HFF-Myc (cell line): ENCODE data around the gene APOD.

Experiments used
- DNase-seq: peaks from one replicate; pipeline ENCODE4 v3.0.0-alpha.2; 2011; ENCODE audit warnings: low read depth; ENCODE audit errors: extremely low read depth
- H3K4me3 ChIP-seq: replicated peaks from 2 replicates; pipeline ENCODE4 v1.5.1; 2011; ENCODE audit warnings: low read depth, mild to moderate bottlenecking, control low read depth, low read length
- TF ChIP-seq, protein P1 (sequence below): IDR thresholded peaks from 2 replicates; pipeline ENCODE4 v1.5.1; 2012; ENCODE audit warnings: mild to moderate bottlenecking, low read depth, low read length, control low read depth; ENCODE audit errors: missing control alignments

APOD gene

DNA sequence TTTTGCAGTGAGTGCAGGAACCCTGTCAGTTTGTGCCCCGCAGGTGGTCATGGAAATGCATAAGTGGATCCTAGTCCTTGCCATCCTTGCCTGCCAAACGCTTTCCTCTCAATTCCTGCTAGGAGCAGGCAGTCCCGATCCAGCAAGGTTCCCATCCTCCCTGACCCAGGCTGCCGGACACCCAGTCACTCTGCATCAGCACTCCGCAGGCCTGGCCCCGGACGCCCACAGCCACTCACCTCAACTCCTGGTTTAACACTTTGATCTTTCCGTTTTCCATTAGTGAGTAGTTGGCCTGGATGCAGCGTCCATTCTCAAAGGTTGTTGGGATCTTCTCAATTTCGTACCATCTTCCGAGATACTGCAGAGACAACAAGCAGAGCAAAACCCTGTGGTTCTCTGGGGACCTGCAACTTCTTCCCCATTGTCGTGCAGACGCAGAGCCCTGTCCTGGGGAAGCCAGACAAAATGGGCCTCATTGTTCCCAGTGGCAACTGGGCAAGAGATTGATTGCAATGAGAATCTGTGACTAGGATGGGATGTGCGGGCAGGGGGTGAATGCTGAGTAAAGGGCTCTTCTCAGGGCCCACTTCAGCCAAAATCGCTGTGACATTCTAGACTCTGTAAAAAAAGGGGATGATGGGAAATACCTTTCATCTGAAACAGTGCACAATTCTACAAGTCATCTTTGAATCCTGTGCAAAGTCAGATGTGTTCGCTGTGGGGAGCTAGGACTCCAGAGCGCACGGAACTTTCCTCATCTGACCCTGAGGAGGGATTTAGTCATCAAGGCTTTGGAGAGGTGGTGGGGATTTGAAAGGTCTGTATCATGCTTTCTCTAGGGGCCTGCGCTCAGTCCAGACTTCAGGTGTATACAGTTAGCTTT lies 9.9 kb downstream of the APOD start:
- DNase-seq = no peak
- TF ChIP-seq, protein P1, sequence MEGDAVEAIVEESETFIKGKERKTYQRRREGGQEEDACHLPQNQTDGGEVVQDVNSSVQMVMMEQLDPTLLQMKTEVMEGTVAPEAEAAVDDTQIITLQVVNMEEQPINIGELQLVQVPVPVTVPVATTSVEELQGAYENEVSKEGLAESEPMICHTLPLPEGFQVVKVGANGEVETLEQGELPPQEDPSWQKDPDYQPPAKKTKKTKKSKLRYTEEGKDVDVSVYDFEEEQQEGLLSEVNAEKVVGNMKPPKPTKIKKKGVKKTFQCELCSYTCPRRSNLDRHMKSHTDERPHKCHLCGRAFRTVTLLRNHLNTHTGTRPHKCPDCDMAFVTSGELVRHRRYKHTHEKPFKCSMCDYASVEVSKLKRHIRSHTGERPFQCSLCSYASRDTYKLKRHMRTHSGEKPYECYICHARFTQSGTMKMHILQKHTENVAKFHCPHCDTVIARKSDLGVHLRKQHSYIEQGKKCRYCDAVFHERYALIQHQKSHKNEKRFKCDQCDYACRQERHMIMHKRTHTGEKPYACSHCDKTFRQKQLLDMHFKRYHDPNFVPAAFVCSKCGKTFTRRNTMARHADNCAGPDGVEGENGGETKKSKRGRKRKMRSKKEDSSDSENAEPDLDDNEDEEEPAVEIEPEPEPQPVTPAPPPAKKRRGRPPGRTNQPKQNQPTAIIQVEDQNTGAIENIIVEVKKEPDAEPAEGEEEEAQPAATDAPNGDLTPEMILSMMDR = no peak
- no peak overlapping the region for H3K4me3 ChIP-seq

DNA sequence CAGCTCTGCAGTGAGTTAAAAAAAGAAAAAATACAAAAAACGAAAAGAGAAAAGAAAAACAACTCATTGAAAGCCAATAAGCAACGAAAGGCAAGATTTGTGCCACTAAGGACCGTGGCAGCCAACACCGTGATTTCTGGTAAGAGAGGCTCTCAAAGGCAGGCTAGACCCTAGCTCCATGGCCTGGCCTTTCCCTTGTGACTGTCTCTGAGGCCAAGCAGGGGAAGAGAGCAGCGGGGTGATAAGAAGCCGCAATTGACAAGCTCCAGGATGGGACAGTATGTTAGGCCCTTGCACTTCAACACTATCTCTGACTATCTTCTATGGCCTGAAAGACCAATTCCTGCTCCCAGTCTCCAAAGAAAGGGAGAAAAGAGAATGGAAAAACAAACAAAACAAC lies 12.4 kb downstream of the APOD start:
- DNase-seq = no peak
- TF ChIP-seq, protein P1 = no peak
- H3K4me3 ChIP-seq = no peak overlapping the region

DNA sequence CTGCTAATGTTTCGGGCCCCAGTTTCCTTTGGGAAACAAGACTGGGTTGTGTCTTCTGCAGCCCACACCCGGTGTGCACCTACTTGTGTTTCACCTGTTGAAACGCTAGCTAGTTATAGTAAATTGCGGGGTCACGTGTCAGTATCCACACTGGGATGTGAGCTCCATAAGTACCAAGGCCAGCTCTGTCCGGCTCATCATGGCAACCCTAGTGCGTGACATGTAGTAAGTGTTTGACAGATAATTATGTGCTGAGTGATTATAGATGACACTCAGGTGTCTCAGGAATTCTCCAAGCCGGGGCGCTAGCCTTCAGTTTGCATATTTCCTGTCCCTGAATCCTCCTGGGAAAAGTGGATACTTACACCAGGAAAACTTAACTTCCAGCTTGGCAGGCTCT lies 12.8 kb downstream of the APOD start:
- H3K4me3 ChIP-seq = no peak overlapping the region
- TF ChIP-seq, protein P1 = no peak
- DNase-seq = no peak

DNA sequence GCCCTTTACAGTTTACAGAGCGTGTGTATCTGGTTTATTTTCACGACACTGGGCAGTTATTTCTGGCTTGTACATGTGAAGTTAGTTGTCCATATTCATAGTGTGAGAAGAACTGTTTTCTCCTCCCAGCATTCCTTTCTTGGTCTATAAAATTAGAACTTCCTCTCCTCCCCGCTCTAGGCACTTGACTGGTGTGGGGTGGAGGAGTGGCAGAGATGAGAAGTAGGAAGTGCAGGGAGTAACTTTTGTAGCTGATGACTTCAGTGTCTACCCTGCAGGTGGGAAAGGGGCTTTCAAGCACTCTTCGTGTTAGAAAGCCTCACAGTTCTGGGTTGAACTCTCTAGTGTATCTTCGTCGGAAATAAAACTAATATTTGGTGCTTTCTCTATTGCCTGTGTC lies 13.4 kb downstream of the APOD start:
- no peak overlapping the region for H3K4me3 ChIP-seq
- DNase-seq = no peak
- TF ChIP-seq, protein P1 = no peak

DNA sequence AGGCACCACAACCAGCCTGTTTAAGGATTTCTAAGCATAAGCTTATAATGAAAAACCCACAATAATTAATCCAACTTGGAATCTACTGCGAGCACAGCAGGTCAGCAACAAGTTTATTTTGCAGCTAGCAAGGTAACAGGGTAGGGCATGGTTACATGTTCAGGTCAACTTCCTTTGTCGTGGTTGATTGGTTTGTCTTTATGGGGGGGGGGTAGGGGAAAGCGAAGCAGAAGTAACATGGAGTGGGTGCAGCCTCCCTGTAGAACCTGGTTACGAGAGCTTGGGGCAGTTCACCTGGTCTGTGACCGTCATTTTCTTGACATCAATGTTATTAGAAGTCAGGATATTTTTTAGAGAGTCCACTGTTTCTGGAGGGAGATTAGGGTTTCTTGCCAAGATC lies 15.1 kb downstream of the APOD start:
- no peak overlapping the region for H3K4me3 ChIP-seq
- TF ChIP-seq, protein P1 = no peak
- DNase-seq = no peak

DNA sequence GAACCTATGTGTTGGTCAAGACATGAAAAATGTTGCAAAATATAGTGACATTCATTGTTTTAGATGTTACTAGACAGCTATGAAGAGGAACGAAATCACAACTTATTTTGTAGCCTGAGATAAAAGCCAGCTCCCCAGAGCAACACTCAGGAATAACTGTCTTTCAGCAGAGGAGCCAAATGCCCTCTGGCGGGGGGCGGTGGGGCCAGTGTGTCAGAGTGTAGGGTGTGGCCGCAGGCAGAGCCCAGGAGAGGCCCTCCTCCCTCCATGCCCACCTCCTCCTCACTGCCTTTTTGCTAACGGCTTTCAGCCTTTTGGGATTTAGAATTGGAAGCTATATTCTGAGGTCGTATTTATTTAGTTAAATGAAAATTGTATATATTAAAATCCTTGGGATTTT lies 16.9 kb downstream of the APOD start:
- DNase-seq = no peak
- TF ChIP-seq, protein P1 = no peak
- no peak overlapping the region for H3K4me3 ChIP-seq
